Measurements from ENCODE around the gene NLRP11. TPM values are rescaled to one million over a fixed set of nuclear protein-coding genes. Genes with fewer than 3 reads are reported as not detected.

The NLRP11 gene
- total RNA-seq, 1 experiment from 2014 or later: not detected

DNA sequence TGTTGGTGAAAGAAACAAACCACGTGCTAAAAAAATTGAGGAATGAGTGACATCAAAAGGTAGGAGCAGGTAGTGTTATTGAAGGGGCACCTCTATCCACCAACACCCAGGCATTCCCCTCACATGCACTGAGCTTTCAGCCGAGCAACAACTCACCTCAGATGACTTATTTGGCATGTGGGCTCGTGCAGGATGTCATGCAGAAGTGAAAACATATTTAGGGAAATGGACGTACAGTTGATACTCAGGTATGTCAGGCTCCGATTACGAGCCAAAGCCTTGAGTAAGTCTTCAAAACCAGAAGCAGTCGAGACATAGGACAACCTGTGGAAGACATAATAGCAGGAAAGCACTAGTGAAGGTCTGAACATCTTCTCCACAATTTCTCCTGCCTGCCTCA is 30.4 kb downstream of the NLRP11 start:
- BruUV-seq (replicated peaks): no TSS peak
- H3K4me3 Mint-ChIP-seq (ENCODE audit: low read depth, unreplicated experiment): no peak overlapping the region
- H3K27me3 Mint-ChIP-seq (ENCODE audit: unreplicated experiment): peaks cover 9% of the 10 kb centered on the region
- CTCF ChIA-PET: interaction anchor here (0.6 kb wide), 1 partner anchor 16 kb away, joined by 5 read pairs; no protein-coding TSS in a partner anchor
- H3K27ac Mint-ChIP-seq (ENCODE audit: unreplicated experiment): no peak overlapping the region
- no peaks in the 10 kb centered on the region for H3K36me3 Mint-ChIP-seq (ENCODE audit: insufficient read depth, unreplicated experiment)
- TF ChIP-seq, protein P1, sequence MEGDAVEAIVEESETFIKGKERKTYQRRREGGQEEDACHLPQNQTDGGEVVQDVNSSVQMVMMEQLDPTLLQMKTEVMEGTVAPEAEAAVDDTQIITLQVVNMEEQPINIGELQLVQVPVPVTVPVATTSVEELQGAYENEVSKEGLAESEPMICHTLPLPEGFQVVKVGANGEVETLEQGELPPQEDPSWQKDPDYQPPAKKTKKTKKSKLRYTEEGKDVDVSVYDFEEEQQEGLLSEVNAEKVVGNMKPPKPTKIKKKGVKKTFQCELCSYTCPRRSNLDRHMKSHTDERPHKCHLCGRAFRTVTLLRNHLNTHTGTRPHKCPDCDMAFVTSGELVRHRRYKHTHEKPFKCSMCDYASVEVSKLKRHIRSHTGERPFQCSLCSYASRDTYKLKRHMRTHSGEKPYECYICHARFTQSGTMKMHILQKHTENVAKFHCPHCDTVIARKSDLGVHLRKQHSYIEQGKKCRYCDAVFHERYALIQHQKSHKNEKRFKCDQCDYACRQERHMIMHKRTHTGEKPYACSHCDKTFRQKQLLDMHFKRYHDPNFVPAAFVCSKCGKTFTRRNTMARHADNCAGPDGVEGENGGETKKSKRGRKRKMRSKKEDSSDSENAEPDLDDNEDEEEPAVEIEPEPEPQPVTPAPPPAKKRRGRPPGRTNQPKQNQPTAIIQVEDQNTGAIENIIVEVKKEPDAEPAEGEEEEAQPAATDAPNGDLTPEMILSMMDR (IDR thresholded peaks at IDR 0.05; ENCODE audit: unreplicated experiment): no peak
- no peak for DNase-seq
- H3K9me3 Mint-ChIP-seq (ENCODE audit: low read depth, unreplicated experiment): peaks cover 8% of the 10 kb centered on the region
- H3K4me1 Mint-ChIP-seq (ENCODE audit: low read depth, unreplicated experiment): no peaks in the 10 kb centered on the region
- intact Hi-C loops (cut with micrococcal nuclease; ENCODE audit: unreplicated experiment): loop anchor here (10.0 kb wide), 2 partner anchors 117 to 147 kb away; partner anchors contain the start of gene U2AF2

DNA sequence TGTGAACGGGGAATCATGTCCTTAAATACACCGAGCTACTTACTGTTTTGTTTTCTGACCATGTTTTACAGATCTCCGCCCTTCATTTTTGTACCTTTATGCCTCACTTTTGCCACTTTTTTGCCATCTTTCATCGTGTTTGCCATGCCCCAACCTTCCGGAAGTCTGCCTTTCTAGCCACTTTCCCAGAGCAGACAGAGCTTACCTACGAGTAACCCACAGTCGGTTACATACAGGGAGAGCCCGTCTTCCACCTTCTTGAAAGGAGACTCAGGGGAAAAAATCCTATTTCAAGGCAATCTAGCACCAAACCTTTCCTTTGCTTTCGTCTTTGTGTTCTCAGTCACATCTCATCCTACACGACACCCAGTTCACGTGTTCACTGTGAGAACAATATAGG is 36.8 kb downstream of the NLRP11 start:
- H3K4me3 Mint-ChIP-seq (ENCODE audit: low read depth, unreplicated experiment): no peak overlapping the region
- peaks cover 13% of the 10 kb centered on the region for H3K9me3 Mint-ChIP-seq (ENCODE audit: low read depth, unreplicated experiment)
- H3K36me3 Mint-ChIP-seq (ENCODE audit: insufficient read depth, unreplicated experiment): no peaks in the 10 kb centered on the region
- intact Hi-C loops (cut with micrococcal nuclease; ENCODE audit: unreplicated experiment): no loop called here
- no TSS peak for BruUV-seq (replicated peaks)
- H3K27ac Mint-ChIP-seq (ENCODE audit: unreplicated experiment): no peak overlapping the region
- CTCF ChIA-PET: no interaction called here
- no peaks in the 10 kb centered on the region for H3K4me1 Mint-ChIP-seq (ENCODE audit: low read depth, unreplicated experiment)
- no peaks in the 10 kb centered on the region for H3K27me3 Mint-ChIP-seq (ENCODE audit: unreplicated experiment)
- TF ChIP-seq, protein P1 (IDR thresholded peaks at IDR 0.05; ENCODE audit: unreplicated experiment): no peak
- no peak for DNase-seq

DNA sequence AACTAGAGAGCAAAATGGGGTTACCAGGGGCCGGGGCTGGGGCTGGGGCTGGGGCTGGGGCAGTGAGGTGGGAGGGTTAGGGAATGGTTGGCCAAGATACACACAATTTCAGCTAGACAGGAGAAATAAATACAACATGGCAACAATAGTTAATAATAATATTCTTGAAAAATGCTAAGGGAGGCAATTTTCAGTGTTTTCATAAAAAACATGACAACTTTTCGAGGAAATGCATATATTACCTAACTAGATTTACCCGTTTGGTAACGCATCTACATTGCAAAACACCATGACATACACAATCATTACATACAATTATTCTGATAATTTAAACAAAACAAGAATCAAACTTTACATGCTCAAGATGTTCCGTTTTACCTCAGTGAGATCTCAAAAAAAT is 50.7 kb downstream of the NLRP11 start:
- BruUV-seq (replicated peaks): no TSS peak
- intact Hi-C loops (cut with micrococcal nuclease; ENCODE audit: unreplicated experiment): no loop called here
- CTCF ChIA-PET: no interaction called here
- TF ChIP-seq, protein P1 (IDR thresholded peaks at IDR 0.05; ENCODE audit: unreplicated experiment): no peak
- no peak overlapping the region for H3K27ac Mint-ChIP-seq (ENCODE audit: unreplicated experiment)
- H3K36me3 Mint-ChIP-seq (ENCODE audit: insufficient read depth, unreplicated experiment): no peaks in the 10 kb centered on the region
- peaks cover 5% of the 10 kb centered on the region for H3K9me3 Mint-ChIP-seq (ENCODE audit: low read depth, unreplicated experiment)
- no peak overlapping the region for H3K4me3 Mint-ChIP-seq (ENCODE audit: low read depth, unreplicated experiment)
- no peaks in the 10 kb centered on the region for H3K4me1 Mint-ChIP-seq (ENCODE audit: low read depth, unreplicated experiment)
- peaks cover 25% of the 10 kb centered on the region for H3K27me3 Mint-ChIP-seq (ENCODE audit: unreplicated experiment)
- DNase-seq: no peak

DNA sequence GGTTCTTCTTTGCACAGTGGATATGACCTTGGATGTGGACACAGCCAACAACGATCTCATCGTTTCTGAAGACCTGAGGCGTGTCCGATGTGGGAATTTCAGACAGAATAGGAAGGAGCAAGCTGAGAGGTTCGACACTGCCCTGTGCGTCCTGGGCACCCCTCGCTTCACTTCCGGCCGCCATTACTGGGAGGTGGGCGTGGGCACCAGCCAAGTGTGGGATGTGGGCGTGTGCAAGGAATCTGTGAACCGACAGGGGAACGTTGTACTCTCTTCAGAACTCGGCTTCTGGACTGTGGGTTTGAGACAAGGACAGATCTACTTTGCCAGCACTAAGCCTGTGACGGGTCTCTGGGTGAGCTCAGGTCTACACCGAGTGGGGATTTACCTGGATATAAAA is 53.5 kb downstream of the NLRP11 start:
- peaks cover 2% of the 10 kb centered on the region for H3K9me3 Mint-ChIP-seq (ENCODE audit: low read depth, unreplicated experiment)
- H3K36me3 Mint-ChIP-seq (ENCODE audit: insufficient read depth, unreplicated experiment): no peaks in the 10 kb centered on the region
- TF ChIP-seq, protein P1 (IDR thresholded peaks at IDR 0.05; ENCODE audit: unreplicated experiment): no peak
- DNase-seq: no peak
- intact Hi-C loops (cut with micrococcal nuclease; ENCODE audit: unreplicated experiment): no loop called here
- no peak overlapping the region for H3K4me3 Mint-ChIP-seq (ENCODE audit: low read depth, unreplicated experiment)
- CTCF ChIA-PET: interaction anchor here (1.3 kb wide), 1 partner anchor 31 kb away, joined by 3 read pairs; no protein-coding TSS in a partner anchor
- H3K27ac Mint-ChIP-seq (ENCODE audit: unreplicated experiment): no peak overlapping the region
- no TSS peak for BruUV-seq (replicated peaks)
- H3K4me1 Mint-ChIP-seq (ENCODE audit: low read depth, unreplicated experiment): no peaks in the 10 kb centered on the region
- H3K27me3 Mint-ChIP-seq (ENCODE audit: unreplicated experiment): peaks cover 11% of the 10 kb centered on the region

All from Calu3 (cell line).